ENCODE data around the gene SPRR5.

DNA sequence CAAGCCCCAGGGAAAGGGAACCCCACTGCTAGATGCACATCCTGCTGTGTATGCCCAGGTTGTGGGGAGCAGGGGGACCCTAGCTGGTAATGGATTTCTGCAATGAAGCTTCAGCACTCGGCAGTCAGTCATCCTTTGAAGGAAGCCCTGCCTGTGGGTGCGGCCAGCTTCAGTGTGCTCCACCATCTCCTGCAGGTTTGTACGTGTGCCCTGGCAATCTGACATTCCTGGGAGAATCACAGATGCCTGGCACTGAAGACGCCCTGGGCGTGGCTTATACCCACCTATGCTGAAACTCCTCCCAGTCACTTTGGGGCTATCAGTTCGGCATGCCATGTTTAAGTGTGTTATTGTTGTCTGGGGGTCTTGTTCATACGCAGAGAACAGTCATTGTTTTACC is 6.8 kb downstream of the SPRR5 start:
- TF ChIP-seq HNF4G (IDR thresholded peaks at IDR 0.05) (no peak), SP1 (IDR thresholded peaks at IDR 0.05) (no peak), TAF1 (conservative IDR thresholded peaks at IDR 0.05) (no peak), RAD21 (IDR thresholded peaks at IDR 0.05) (no peak), ATF3 (IDR thresholded peaks at IDR 0.05) (no peak), GABPA (IDR thresholded peaks at IDR 0.05 in 1 of 2, conservative IDR thresholded peaks at IDR 0.05 in 1 of 2) (no peak)
- TF ChIP-seq, protein P1, sequence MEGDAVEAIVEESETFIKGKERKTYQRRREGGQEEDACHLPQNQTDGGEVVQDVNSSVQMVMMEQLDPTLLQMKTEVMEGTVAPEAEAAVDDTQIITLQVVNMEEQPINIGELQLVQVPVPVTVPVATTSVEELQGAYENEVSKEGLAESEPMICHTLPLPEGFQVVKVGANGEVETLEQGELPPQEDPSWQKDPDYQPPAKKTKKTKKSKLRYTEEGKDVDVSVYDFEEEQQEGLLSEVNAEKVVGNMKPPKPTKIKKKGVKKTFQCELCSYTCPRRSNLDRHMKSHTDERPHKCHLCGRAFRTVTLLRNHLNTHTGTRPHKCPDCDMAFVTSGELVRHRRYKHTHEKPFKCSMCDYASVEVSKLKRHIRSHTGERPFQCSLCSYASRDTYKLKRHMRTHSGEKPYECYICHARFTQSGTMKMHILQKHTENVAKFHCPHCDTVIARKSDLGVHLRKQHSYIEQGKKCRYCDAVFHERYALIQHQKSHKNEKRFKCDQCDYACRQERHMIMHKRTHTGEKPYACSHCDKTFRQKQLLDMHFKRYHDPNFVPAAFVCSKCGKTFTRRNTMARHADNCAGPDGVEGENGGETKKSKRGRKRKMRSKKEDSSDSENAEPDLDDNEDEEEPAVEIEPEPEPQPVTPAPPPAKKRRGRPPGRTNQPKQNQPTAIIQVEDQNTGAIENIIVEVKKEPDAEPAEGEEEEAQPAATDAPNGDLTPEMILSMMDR (IDR thresholded peaks at IDR 0.05; ENCODE audit: low read depth, low read length, missing input control): no peak
- TF ChIP-seq, protein P2, sequence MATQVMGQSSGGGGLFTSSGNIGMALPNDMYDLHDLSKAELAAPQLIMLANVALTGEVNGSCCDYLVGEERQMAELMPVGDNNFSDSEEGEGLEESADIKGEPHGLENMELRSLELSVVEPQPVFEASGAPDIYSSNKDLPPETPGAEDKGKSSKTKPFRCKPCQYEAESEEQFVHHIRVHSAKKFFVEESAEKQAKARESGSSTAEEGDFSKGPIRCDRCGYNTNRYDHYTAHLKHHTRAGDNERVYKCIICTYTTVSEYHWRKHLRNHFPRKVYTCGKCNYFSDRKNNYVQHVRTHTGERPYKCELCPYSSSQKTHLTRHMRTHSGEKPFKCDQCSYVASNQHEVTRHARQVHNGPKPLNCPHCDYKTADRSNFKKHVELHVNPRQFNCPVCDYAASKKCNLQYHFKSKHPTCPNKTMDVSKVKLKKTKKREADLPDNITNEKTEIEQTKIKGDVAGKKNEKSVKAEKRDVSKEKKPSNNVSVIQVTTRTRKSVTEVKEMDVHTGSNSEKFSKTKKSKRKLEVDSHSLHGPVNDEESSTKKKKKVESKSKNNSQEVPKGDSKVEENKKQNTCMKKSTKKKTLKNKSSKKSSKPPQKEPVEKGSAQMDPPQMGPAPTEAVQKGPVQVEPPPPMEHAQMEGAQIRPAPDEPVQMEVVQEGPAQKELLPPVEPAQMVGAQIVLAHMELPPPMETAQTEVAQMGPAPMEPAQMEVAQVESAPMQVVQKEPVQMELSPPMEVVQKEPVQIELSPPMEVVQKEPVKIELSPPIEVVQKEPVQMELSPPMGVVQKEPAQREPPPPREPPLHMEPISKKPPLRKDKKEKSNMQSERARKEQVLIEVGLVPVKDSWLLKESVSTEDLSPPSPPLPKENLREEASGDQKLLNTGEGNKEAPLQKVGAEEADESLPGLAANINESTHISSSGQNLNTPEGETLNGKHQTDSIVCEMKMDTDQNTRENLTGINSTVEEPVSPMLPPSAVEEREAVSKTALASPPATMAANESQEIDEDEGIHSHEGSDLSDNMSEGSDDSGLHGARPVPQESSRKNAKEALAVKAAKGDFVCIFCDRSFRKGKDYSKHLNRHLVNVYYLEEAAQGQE (IDR thresholded peaks at IDR 0.05): no peak

Measured in liver (tissue), 3 donors.